ENCODE data around the gene SCYGR7. TPM values are rescaled to one million over a fixed set of nuclear protein-coding genes. Genes with fewer than 3 reads are reported as not detected.

The SCYGR7 gene
- total RNA-seq, 4 donors from 2014 or later, result not detected

DNA sequence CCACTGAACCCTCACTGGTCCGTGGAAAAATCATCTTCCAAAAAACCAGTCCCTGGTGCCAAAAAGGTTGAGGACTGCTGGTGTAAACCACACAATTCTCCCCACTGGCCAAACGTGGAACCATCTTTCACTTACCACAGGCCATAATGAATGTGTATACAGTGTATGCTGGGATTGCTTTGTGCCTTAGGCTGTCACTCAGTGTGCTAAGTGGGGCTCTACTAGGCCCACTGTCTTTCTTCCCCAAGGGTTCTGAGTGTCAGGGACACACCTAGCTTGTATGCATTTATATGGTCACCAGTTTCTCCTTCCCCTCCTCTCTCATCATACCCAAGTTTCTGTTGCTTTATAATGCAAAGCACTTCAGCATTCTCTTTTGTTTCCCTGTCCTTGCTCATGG lies 44.8 kb downstream of the SCYGR7 start:
- Histone ChIP-seq H3K9me3 (no peaks in the 10 kb centered on the region), H3K4me1 (no peaks in the 10 kb centered on the region), H3K27me3 (no peaks in the 10 kb centered on the region), H3K4me3 (no peak overlapping the region), H3K36me3 (no peaks in the 10 kb centered on the region), H3K27ac (no peak overlapping the region)
- 39 to 63% methylated on average over 2 of the region's 2 CpGs for WGBS, 2 donors
- no peak for DNase-seq (ENCODE audit: low spot score in 2 of 2)
- no peak for TF ChIP-seq POLR2A (IDR thresholded peaks at IDR 0.05)
- TF ChIP-seq, protein P1, sequence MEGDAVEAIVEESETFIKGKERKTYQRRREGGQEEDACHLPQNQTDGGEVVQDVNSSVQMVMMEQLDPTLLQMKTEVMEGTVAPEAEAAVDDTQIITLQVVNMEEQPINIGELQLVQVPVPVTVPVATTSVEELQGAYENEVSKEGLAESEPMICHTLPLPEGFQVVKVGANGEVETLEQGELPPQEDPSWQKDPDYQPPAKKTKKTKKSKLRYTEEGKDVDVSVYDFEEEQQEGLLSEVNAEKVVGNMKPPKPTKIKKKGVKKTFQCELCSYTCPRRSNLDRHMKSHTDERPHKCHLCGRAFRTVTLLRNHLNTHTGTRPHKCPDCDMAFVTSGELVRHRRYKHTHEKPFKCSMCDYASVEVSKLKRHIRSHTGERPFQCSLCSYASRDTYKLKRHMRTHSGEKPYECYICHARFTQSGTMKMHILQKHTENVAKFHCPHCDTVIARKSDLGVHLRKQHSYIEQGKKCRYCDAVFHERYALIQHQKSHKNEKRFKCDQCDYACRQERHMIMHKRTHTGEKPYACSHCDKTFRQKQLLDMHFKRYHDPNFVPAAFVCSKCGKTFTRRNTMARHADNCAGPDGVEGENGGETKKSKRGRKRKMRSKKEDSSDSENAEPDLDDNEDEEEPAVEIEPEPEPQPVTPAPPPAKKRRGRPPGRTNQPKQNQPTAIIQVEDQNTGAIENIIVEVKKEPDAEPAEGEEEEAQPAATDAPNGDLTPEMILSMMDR (IDR thresholded peaks at IDR 0.05), result no peak
- no peak for TF ChIP-seq EP300 (IDR thresholded peaks at IDR 0.05)

DNA sequence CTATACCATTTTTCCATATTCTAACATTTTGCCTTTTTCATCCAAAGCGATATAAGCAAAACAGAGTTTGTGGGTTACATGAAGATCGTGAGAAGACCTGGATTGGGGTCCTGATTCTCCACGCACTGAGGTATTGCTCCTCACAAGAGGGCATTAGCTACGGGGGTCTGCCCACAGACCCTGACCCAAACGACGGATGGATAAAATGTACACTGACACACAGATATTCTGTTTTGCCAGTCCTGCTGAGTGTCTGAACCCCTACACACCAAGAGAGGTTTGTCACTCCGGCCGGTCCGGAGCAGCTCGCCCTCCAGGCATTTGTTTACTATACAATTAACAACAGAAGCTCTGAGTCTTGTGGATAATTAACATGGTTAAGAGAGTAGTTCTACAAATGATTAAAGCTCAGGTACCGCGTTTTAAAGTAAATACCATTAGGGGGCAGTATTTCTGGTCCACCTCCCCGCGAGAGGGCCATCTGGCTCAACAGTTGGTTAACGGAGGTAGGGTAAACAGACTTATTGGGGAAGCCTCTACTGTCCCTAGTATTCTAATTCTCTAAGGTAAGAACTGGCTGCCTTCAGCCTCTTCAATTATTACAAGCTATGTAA lies 46.0 kb downstream of the SCYGR7 start:
- Histone ChIP-seq H3K4me3 (no peak overlapping the region), H3K27me3 (no peaks in the 10 kb centered on the region), H3K4me1 (no peaks in the 10 kb centered on the region), H3K9me3 (no peaks in the 10 kb centered on the region), H3K27ac (no peak overlapping the region), H3K36me3 (no peaks in the 10 kb centered on the region)
- no peak for TF ChIP-seq POLR2A (IDR thresholded peaks at IDR 0.05)
- TF ChIP-seq, protein P1 (IDR thresholded peaks at IDR 0.05), result no peak
- TF ChIP-seq EP300 (IDR thresholded peaks at IDR 0.05), result no peak
- no peak for DNase-seq (ENCODE audit: low spot score in 2 of 2)
- 50 to 61% methylated on average over 15 of the region's 15 CpGs for WGBS, 2 donors

DNA sequence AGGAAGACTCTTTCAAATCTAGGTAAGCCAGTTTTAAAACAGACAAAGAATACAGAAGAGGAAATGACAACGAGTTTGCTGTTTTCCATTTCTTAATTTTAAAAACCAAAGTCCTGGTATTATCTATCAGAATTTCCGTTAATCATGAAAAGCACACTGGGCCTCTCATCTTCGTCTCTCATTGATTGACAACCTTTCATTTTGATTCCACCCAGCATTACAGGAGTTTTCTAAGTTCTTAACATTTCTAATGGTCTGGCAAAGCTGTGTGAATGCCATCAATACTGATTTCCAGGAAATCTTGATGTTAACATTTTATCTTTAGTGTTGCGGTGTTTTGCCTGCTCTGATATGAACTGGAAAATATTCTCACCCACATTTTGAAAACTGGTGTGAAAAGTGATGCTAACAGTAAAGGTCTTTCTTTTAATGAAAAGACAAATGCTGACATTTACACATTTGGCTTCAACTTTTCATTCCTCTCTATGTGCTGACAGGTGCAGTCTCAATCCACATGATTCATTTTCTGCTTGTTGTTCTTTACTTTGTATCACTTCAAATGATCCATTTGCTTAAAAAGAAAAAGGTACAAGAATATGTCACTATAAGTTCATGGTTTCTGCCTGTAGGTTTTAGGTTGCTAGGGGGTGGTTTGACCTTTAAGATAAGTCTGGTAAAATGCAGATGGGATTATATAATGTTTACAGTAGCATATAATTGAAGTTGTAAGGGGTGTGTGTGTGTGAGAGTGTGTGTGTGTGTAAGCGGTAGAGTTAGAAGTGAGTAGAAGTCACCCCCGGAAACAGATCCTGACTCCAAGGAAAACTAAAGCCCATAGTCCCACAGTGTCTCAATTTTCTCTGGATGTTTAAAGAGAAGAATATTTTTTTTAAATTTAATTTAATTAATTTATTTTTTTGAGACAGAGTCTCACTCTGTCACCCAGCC lies 47.0 kb downstream of the SCYGR7 start:
- no peak for TF ChIP-seq EP300 (IDR thresholded peaks at IDR 0.05)
- TF ChIP-seq, protein P1 (IDR thresholded peaks at IDR 0.05), result no peak
- TF ChIP-seq POLR2A (IDR thresholded peaks at IDR 0.05), result no peak
- Histone ChIP-seq H3K36me3 (no peaks in the 10 kb centered on the region), H3K9me3 (no peaks in the 10 kb centered on the region), H3K27ac (no peak overlapping the region), H3K27me3 (no peaks in the 10 kb centered on the region), H3K4me3 (no peak overlapping the region), H3K4me1 (no peaks in the 10 kb centered on the region)
- 84 to 86% methylated on average over 6 of the region's 6 CpGs for WGBS, 2 donors
- DNase-seq (ENCODE audit: low spot score in 2 of 2), result no peak

Small RNA genes within 50 kb of the gene (small RNA-seq; reads per million reads assigned to genes)
- not detected for gene RNA5SP121
- gene SNRPGP8, result not detected

Other genes starting within 250 kb of the SCYGR7 start
- not detected for gene SCYGR2, start 129.4 kb upstream of the SCYGR7 start, total RNA-seq
- not detected for gene SCYGR3, start 113.5 kb upstream of the SCYGR7 start, total RNA-seq
- gene SCYGR4, start 110.8 kb upstream of the SCYGR7 start, total RNA-seq, result not detected
- gene SCYGR5, start 61.5 kb upstream of the SCYGR7 start, total RNA-seq, result not detected
- gene SLC19A3, start 10.3 kb upstream of the SCYGR7 start, total RNA-seq, result 10 to 100 TPM; 20.4 to 52.1 (median 39.6) TPM
- gene SCYGR6, start 3.6 kb upstream of the SCYGR7 start, total RNA-seq, result not detected
- not detected for gene SCYGR8, start 17.6 kb downstream of the SCYGR7 start, total RNA-seq
- gene CCL20, start 85.5 kb downstream of the SCYGR7 start, total RNA-seq, result not detected
- under 1 TPM in 2 of 4 donors, not detected in 2; 0.30 to 0.59 TPM for gene DAW1, start 143.3 kb downstream of the SCYGR7 start, total RNA-seq